GM19238 (cell line): ENCODE measurements around the gene PALS1.

Source experiments
- DNase-seq: peaks from one replicate; pipeline ENCODE4 v3.0.0; 2011; ENCODE audit warnings: low spot score; ENCODE audit not compliant: insufficient read length

The PALS1 gene

DNA sequence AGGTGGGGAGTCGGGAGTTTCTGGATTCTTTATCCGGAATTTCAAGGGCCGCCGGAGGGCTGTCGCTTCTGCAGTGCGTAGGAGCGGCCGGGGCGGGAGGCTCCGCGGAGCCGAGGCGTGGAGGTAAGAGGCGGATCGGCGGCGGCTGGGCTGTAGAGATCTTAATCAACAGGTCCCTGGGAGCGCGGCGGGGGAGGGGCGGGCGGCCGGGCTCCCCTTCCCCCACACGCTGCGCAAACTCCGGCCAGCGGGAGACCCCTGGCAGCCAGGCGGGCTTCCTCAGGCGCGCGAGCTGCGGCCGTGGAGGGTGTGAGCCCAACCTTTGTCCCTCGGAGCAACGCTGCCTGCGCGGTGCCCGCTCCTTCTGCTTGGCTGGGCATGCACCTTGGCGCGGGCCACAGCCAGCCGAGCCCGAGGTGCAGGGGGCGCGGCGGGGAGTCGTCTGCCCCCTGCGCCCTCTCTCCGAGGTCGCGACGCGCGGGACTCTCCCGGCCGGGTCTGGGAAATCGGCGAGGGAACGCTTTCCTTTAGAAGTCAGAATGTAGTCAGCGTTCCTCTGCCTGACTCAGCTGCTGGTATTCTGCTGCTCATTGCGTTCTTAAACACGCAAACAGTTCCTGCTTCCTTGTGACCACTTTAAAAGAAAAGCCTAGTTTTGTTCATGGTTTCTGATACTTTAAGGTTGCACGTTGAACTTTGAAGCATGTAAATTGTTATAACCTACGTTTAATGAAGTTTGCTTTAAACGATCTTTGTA, at the start of gene PALS1:
TSS of gene PALS1 (plus strand) at position 25 of the 757 bp plus-strand sequence. CDS start 37,736 bp downstream, outside the sequence.
- DNase-seq = no peak

DNA sequence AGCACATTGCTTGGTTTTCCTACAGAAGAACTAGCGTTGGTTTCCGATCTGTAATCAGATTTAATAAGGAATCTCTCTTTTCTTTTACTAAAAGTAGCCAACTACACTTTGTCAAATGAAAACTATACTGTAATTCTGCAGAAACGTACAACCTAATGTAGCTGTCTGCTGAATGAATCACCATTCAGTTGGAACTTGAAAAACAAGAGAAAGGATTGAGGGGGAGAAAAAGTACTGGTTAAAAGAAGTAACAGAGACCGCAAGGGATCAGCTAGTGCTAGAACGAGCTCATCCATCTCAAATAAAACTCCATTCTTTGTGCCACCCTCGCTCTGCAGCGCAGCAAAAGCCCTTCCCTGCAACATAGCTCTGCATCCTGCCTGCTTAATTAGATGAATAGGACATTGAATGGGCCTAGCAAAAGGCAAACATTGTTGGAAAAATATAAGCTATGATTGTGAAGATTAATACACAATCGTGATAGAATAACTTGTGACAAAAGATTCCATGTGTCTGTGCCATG, 49.4 kb upstream of the PALS1 start:
- DNase-seq = no peak

DNA sequence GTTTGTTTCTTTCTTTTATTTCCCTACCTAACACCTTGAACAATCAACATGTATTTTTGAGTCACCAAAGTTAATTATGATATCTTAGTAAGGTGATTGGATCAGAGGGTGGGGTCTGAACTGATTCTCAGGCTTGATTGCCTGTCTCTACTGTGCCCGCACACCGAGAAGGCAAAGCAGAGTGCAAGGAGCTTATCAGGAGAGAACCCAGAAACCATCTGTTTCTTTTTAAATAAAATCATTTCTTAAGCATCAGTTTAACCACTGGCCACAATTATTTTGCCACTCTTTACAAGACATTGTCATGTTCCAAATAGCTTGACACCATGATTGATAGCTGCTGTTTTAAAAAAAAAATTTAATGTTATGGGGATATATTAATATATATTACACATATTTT, 48.9 kb upstream of the PALS1 start:
- DNase-seq = no peak

DNA sequence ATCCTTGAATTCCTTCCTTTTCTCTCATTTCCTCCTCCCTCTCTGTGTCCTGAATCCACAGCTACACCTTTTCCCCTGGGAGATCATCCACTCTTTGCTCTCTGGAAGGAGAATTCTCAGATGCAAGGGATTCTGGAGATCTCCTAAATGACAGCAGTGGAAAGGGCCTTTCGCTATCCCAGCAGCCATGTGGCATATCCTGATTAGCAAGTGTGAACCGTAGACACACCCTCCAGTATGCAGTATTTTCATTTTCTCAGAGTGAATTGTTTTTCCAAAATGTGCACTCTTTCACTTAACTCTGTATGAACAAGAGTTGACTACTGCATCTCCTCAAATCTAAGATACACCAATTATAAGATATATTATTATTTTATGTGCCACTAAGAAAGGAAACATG, 46.0 kb upstream of the PALS1 start:
- DNase-seq = no peak

DNA sequence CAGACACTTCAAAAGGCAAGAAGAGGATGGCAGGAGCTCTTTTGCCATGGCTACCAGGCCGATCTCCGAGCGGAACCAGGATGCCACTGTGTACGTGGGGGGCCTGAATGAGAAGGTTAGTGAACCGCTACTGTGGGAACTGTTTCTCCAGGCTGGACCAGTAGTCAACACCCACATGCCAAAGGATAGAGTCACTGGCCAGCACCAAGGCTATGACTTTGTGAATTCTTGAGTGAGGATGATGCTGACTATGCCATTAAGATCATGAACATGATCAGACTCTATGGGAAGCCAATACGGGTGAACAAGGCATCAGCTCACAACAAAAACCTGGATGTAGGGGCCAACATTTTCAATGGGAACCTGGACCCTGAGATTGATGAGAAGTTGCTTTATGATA, 42.2 kb upstream of the PALS1 start:
- DNase-seq = no peak

DNA sequence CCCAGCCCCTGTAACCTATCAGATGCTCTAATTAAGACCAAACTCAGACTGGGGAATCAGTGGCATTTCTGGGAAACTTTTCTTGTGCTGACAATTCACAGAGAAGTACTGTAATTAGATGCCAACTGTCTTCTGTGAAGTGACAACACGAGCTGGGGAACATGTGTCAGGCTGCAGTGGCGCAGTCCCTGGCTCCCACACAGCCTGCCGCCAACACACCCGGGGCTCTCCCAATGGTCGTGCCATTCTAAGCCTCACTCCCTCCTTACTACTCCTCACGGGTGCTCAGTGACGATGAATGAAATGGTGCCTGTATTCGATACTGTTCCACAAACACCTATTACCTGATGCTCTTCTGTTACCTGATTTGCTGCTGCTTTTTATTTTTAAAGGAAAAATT, 33.4 kb upstream of the PALS1 start:
- no peak for DNase-seq

DNA sequence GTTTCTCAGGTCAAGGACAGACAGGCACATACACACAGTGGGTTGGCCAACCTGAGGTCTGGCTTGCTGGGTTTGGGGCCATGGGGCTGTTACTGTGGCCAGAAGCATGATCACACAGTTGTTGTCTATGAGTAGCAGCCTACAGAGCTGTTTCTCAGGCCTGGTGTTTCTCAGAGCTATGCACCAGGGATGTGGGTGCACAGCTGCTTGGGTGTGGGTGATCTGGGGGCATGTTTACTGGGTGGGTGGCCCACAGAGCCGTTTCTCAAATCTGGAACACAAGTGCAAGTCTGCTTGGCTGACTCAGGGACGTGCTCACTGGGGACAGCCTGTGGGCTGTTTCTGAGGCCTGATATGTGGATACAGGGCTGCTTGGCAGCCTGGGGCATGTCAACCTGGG, 23.1 kb upstream of the PALS1 start:
- DNase-seq = no peak

DNA sequence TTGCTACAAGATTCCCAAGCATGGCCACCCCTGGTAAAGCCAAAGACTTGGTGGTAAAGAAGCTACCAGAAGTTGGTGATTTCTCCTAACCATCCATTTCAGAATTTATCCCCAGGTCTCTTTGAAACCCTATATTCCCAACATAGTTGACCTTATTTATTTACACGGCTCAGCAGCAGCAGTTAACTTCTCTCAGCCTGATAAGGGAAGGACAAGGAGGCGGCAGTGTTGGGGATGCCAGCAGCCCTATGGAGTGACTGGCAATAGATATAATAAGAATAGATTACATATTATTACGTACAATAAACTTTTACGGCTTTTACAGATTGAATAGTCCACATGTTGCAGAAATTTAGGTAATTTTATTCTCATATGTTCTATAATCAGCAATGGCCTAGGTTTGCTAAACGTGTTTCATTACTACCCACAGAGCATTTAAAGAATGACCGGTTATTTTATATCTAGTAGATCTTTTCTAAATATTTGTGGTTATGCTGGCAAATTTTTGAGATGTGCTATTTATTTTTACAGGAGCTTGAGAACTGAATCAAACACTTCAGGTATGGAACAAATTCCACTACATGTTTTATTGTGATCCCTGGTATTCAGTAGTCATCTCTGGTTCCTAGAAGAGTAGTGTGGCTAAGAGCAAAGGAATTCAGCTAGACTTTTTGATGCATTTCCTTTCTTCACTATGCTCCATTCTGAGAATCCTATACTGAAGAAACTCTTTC, 19.8 kb upstream of the PALS1 start:
- no peak for DNase-seq

DNA sequence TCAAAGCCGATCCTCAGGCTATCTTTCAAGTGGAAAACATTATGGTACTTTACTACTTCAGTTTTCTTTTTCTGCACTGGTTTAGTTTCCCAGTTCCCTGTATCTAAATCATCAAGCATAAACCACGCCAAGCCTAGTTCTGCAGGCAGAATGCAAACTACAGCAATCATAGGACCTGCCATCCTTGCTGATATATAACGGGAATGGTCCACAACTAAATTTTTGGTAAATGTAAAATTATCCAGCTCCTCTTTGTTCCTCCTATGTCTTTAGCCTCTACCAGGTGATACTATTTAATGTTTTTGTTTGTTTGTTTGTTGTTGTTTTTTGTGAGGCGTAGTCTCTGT, 19.3 kb upstream of the PALS1 start:
- DNase-seq = no peak

DNA sequence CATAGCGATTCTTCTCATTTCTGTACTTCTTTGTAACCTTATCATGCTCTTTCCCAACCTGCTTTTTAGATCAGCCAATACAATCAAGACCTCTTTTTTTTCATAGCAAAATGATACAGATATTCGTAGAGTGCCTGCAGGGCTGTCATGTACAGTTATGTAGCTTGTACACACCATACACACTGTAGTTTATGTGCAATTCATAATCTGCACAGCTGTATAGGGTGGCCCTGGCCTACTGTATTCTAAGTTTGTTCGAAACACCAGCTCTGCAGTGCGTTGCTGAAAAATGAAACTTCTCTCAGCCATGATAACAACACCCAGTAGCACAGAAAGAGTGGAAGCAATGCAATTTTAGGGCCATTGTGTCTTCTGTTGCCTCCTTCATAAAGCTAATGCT, 15.7 kb upstream of the PALS1 start:
- DNase-seq = no peak

DNA sequence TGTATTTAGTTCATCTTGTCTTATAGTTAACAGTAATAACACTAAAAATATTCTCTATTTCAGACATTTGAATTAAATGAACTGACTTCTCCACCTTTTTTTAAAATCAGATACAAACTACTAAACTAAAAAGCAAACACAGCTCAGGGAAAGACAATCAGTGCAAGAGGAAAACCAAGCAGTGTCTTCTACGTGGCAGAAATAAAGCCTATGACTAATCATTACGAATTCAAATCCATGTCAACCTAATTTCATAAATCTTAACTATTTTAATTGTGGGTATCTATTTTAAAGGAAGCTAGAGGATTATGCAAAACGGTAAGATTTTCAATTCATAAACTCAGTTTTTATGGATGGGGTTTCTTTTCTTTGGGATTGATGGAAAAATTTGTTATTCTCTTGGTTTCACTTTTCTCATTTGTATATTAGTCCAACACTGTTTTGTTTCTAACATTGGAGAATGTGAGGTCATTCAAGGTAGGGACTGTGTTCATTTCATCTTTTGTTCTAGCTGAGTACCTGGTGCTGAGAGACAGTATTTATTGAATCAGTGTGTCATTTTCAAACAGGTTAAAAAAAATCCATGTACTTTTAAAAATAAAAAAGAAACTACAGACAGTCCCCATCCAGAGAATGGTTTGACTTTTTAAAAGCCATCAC, 12.8 kb upstream of the PALS1 start:
- DNase-seq = no peak

DNA sequence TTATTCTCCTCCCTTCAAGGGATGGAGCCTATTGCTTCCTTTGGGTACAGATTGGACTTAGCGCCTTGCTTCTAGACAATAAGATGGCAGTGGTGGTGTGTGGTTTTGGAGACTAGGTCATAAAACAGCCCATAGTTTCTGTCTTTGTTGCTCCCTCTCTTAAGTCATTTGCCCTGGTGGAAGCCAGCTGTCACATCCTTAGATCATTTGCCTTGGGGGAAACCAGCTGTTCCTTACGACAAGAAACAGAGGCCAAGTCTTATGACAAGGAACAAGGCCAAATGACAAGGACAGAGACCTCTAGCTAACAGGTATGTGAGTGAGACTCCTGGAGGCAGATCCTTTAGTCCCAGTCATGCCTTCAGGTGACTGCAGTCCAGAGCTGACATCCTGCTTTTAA, 9.2 kb upstream of the PALS1 start:
- no peak for DNase-seq

DNA sequence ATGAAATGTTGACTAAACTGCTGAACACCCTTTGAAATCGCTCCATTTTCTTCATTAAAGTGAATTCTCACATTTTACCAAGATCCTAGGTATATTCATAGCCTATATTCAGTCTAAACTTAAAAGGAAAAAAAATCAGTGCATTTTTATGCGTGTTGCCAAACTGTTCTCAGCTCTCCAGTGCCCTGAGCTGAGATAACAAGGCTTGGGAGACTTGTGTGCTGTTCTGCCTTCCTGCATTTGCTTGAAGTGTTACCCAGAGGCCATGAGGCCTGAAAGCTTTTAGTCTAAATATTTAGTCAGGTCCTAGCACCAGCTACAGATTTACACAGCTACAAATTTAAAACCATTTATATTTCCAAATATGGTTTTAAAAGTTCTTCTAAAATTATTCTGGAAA, 8.6 kb upstream of the PALS1 start:
- no peak for DNase-seq

DNA sequence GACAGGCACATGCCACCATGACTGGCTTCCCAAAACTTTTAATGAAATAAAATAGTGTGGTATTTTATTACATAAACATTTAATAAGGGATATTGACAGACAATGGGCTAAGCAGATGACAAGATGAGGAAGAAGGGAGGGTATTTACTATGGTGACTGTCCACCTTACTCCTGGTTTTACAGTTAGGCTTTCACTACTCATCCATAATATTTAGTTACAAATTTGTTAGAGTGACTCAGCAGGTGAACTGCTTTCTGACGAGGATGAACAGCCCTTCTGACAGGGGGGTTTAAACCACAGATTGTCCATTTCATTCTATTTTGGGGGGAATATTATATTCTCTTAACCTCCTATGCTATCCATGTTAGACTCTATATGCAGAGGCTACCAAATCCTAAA, 3.6 kb upstream of the PALS1 start:
- no peak for DNase-seq

DNA sequence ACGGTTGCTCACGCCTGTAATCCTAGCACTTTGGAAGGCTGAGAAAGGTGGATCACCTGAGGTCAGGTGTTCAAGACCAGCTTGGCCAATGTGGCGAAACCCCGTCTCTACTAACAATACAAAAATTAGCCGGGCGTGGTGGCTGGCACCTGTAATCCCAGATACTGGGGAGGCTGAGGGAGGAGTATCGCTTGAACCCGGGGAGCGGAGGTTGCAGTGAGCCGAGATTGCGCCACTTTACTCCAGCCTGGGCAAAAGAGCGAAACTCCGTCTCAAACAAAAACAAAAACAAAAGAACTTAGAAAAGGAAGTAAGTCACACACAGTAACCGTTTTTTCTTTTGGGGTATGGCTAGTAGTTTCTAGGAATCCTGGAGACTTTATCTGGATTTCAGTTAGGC, 1.7 kb upstream of the PALS1 start:
- DNase-seq = no peak

DNA sequence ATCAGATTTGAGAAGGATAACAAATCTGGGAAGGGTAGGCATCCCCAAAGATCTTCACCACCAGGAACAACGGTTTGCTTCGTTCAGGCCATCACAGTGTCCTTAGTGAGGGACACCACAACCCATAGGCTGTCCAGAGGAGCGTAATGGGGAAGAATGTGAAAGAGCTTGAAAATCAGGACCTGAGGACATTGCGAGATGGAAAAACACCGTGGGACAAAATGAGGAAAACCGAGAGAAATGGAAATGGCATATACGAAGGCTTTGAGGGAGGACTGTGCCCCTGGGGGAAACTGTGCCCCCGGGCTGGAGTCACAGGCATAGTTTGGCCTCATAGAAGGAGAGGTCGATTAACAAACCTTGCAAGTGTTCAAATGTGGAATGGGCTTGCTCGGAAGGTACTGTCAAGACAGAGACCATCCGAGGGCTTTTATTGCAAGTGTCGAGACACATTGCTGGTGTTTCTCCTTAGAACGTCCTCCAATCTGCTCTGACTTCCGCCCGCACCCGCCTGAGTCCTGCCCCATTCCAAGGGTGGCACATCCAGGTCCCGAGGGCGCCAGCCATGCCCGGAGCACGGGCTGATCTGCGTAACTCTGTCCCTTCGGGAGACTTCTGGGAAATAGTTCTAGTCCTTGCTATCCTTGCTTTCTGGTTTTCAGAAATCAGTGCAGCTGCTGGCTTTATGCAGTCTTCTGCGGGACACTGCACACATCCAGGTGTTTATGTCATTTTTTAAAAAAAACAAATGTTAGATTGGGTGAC, 885 bp upstream of the PALS1 start:
- DNase-seq = no peak

DNA sequence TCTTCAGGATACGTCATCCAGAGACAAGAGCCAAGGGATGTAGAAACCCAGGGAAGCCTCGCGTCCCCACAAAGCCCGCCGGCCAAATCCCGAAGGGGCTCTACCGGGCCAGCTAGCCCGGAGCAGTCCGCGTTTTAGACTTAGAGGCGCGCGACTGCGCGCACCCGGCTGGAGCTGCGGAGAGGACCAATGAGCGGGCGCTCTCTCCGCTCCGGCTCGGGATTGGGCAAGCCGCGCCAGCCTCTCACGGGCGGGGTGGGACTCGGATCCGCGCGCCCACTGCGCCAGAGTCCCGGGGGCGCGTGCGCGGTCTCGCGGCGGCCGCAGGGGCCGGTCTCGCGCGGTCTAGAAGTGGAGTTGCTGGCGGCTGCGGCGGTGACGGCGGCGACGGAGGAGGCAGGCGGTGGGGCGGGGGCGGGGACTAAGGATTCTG, 241 bp upstream of the PALS1 start:
- peak; percentile 90 for DNase-seq

DNA sequence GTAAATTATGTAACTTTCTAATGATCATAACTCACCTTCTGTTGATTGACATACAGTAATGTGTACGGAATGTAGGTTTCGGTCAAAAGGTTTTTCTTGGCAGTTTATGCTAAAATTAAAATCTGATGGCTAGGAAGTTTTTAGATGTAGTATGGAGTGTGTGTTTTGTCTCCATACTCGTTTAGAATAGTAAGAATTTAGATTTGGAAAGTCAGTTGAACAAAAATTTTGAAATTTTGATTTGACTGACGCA, 859 bp downstream of the PALS1 start:
- DNase-seq = no peak

DNA sequence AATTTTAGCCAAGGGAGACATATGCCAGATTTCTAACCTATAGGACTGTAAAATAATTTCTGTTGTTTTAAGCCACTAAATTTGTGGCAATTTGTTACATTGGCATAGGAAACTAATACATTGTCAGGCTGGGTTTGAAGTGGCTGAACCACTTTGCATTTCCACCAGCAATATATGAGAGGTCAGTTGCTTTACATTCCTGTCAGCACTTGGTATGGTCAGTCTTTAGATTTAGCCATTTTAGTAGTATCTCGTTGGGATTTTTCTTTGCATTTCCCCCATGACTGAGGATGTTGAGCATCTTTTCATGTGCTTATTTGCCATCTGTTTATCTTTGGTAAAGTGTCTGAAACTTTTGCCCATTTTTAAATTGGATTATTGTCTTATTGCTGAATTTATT, 3.9 kb downstream of the PALS1 start:
- no peak for DNase-seq

DNA sequence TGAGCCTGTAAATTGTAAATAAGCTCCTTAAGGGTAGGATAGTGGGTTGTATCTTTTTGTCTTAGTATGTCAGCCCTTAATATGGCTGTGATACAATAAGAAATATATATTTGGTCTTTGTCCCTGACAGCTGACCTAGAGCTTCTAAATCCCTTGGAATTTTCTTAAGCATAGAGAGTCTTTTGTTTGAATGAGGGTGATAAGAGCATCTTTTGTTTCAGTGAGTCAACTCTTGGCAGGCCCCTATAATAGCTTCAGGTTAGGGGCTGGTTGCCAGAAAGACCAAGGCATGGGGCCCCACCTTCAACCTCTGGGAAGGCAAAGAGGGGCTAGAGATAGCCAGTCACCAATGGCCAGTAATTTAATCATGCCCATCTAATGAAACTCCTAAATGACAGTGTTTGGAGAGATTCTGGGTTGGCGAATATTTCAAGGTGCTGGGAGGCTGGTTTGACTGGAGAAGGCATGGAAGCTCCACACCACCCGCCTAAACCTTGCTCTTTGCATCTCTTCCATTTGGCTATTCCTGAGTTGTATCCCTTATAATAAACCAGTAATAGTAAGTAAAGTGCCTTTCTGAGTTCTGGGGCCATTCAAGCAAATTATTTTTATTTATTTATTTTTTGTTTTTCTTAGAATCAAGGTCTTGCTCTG, 10.5 kb downstream of the PALS1 start:
- no peak for DNase-seq

DNA sequence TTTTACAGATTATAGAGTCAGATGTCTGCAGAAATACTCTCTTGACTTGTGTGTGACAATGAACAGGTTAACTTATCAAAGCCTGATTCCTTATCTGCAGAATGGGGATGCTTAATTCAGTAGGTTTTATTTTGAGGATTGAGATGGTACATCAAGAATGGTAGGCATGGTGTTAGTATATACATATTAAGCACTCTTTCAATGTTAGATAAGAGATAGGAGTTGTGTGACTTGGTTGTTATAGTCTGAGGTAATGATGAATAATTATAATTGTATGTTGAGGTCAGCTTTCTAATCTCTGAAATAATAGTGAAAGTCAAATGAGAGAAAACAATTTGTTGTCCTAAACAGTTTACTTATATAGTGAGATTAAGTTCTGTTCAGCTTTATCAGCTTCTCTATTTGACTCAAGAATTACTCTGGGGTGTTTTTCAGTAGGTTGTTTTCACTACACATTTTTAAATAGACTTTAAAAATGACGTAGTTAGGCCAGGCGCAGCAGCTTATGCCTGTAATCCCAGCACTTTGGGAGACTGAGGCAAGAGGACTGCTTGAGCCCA, 11.9 kb downstream of the PALS1 start:
- no peak for DNase-seq
